Renal pelvis (tissue), 4 donors: ENCODE results near the gene TTLL7. TPM values are rescaled to one million over a fixed set of nuclear protein-coding genes. Genes with fewer than 3 reads are reported as not detected.
"Not testable (repeated sequence)": the region's sequence is repeated elsewhere in the genome, so short reads cannot be mapped to it uniquely, and the experiment has no call there.

Source experiments
- DNase-seq: peaks from one replicate; pipeline ENCODE4 v3.0.0-alpha.2; 2013
- polyA plus RNA-seq, 3 donors: library from polyadenylated mRNA; unstranded; fragments of 120-200 nt; gene quantifications; one replicate each; pipeline ENCODE4 v1.2.1, GENCODE V29; 2013; ENCODE audit not compliant: insufficient read length in 3 of 3

The TTLL7 gene
- polyA plus RNA-seq, 3 donors = 3.7 to 7.0 (median 5.0) TPM

DNA sequence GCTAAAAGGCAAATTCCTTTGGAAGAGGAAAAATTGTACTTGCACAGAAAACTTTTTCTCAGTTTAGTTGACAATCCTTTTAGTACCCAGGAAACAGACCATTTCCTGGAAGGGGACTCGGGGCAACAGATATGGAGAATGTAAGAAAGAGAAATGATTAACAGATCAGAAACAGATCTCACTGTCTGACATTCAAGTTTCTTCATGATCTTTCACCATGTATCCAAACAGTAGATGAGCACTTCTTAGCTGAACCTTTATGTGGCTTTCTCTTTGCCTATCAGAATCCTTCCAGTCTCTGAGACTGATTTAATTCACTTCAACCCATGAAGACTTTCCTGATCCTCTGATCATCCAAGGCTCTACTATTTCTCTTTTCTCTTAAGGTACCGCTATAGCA, 2.7 kb downstream of the TTLL7 start:
- no peak for DNase-seq

DNA sequence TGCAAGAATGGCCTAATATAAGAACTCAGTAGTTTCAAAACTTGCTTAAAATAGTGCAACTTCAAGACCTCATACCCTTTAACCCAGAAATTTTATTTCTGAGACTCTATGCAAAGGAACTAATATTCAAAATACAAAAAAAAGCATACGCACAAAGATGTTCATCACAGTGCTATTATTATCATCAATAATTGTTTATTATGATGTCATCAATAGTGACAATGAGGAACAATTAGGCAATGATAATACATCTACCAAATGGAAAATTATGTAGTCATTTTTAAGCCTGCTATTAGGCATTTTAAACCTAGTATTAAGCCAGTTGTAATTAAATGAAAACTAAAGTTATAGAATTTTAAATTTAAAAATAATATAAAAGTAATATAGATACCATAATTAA, 3.3 kb downstream of the TTLL7 start:
- DNase-seq = no peak

DNA sequence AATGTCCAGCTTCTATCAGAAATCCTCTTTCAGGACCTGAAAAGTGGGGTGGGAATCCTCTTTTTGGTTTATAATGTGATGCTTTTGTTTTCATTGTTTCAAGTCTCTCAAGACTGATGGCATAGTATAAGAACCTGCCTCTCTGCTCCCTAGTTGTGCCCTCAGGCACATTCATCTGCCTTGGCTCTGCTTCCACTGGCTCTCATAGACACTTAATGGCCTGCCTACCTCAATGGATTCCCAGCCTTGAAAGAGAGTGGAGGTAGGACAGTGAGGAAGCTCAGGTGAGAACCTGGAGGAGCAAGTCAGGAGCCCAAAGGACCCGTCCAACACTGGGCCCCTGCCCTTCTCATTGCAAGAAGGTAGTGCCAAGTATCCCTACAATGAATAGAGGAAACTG, 4.8 kb downstream of the TTLL7 start:
- DNase-seq = no peak

DNA sequence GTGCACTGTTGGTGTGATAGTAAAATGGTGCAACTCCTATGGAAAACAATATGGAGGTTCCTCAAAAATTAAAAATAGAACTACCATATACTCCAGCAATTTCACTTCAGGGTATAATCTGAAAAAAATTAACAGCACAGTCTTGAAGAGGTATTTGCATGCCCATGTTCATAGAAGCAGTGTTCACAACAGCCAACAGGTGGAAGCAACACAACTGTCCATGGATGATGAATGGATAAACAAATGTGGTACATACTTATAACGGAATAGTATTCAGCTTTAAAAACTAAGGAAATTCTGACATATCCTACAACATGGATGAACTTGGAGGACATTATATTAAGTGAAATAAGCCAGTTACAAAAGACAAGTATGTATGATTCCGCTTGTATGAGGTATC, 8.2 kb downstream of the TTLL7 start:
- no peak for DNase-seq

- DNase-seq = no peak
Observed at GRCh38 chr1:83985048-83985447, 13.9 kb downstream of the TTLL7 start.

DNA sequence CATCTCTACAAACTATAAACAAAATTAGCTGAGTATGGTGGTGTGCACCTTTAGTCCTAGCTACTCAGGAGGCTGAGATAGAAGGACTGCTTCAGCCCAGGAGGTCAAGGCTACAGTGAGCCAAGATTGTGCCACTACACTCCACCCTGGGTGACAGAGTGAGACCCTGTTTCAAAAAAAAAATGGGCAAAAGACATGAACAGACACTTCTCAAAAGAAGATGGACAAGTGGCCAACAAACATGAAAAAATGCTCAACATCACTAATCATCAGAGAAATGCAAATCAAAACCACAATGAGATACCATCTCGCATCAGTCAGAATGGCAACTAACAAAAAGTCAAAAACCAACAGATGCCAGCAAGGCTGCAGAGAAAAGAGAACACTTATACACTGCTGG, 15.0 kb downstream of the TTLL7 start:
- DNase-seq = not testable (repeated sequence)

- DNase-seq = no peak
Observed at GRCh38 chr1:83978056-83978455, 20.9 kb downstream of the TTLL7 start.

DNA sequence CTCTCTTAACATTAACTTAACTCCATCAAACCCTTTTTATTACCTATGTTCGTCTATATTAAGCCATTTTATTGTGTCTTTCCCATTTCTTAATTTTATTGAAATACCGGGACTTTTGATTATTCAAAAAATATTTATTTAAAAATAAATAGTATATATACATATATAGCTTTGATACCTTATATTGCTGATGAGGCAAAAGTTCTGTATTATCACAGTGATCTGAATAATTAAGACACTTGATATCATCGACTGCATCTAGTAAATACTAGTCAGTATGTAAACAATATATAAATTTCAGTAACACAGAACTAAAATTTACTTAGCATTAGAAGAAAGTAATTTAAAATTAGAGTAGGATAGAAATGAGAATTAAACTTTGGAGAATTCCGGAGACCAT, 22.0 kb downstream of the TTLL7 start:
- no peak for DNase-seq

GRCh38 chr1:83970802-83971201, 28.1 kb downstream of the TTLL7 start:
- DNase-seq = no peak

GRCh38 chr1:83970114-83970513, 28.8 kb downstream of the TTLL7 start:
- no peak for DNase-seq

- DNase-seq = no peak
Observed at GRCh38 chr1:83967336-83967735, 31.6 kb downstream of the TTLL7 start.

GRCh38 chr1:83964153-83964552, 34.8 kb downstream of the TTLL7 start:
- no peak for DNase-seq

DNA sequence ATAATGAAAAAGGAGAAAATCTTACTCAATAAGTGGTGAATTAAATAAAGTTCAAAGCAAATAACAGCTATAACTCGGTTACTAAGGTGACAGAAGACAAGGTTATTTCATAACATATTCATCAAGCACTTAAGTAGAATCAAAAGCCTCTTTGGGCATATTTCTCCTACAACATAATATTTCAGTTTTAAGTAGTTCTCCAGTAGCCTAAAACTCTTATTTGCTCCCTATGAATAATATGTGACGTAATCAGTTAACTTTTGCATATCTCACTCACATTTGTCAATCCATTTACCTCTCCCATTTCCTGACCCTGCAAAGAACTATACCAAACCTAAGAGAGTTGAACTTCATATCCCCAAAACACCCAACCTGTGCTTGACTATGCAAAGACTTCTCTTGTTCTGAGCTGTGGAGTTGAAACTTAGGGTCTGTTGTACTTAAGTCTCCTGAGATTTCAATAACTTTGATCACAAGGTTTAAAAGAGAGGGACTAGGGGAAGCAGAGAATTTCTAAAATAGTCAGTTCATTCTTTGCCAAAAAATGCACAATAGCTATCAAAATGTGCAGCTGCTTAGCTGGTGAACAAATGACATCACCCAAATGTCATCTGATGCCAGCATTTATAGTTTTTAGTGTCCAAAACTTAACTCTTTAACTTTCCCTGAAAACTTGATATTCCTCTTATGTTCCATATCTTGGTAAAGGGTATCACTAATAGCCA, 37.2 kb downstream of the TTLL7 start:
- DNase-seq = no peak

GRCh38 chr1:83960669-83961277, 38.2 kb downstream of the TTLL7 start:
- DNase-seq = no peak

DNA sequence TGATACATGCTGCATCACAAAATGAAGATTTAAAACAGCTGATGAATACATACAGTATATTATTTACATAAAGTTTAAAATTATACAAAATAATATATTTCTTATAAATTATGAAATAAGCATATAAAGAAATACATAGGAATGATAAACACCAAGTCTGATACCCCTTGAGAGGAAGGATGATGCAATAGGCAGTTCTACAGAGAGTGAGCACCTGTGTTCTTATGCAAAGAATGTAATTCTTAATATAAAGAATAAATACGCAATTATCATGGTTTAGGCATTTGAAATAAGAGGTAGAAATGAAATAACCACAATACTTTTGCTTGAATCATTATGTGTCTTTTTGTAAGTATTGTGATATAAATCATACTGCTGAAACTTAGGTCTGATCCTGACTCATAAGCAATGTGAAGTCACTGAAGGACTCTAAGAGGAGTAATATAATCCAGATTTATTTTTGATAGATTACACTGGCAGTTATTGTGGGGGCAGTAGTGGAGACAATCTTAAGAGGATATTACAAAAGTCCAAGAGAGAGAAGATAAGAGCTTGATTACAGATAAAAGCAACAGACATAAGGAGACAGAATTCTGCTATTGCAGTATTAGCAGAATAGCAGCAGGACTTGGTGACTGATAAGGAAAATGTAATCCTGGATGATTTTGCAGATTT, 39.0 kb downstream of the TTLL7 start:
- no peak for DNase-seq

DNA sequence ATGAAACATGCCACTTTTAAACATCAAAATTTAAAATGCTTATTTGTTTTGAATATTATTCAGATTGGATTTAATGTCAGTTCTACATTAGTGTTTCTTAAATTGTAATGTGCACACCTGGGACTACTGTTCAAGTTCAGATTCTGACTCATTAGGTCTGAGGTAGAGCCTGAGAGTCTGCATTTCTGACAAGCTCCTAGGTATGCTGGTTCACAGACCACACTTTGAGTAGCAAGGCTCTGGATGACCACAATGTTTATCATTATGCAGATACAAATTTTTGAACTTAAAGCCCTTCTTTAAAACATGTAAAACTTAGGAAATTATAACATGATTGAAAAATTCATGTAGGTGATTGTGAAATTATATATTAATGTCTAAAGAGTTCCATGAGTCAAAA, 40.2 kb downstream of the TTLL7 start:
- DNase-seq = no peak

DNA sequence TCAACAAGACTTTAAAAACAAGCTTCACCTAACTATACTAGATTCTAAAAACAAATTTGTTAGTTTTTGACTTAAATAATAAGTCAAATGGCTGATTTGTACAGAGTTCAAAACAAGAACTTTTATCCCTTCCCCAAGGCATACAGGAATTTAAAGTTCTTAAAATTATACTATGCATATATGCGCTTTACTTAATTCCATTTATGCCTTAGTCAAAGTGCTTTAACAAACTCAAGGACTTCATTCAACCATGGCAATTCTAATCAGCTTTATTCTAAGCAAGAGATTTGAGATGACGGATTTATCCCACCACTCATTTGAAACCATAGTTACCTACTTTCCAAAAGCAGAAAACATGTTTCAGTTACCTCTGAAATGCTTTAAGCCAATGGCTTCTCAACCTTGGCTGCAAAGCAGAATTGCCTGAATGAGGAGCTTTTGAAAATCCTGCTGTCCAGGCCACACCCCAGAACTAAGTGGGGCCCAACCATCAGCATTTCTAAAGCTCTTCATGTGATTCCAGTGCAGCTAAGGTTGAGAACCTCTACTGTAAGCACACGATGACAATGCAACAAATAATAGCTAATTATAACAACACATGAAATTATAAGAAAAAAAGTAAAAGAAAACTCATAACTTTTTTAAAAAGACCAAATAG, 44.6 kb downstream of the TTLL7 start:
- DNase-seq = no peak

DNA sequence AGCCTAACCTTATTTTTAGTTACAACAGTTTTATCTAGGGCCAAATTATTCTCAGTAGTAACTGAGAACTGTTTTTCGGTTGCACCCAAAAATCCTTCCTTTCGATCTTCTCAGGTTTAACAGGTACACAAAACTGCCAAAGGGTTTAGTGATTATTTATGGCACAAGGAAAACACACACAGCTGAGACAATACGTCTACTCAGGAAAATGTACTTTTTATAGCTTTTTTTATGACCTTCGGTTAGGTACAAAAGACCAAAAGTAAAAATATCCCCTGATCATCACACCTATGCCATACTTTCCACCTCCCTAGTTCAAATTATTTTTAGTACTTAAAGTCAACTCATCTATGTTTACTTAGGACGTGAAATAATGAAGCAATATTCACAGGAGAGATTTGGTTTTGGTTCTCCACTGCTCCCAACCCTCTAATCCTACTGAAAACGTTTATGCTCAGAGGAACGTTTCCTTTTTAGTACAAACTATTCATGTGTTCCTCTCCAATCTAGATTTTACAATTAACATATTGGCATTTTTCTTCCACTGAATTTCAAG, 48.7 kb downstream of the TTLL7 start:
- DNase-seq = no peak

GRCh38 chr1:83942914-83943313, 56.0 kb downstream of the TTLL7 start:
- DNase-seq = no peak

- DNase-seq = no peak
Observed at GRCh38 chr1:83934550-83934949, 64.4 kb downstream of the TTLL7 start.

GRCh38 chr1:83932693-83933092, 66.2 kb downstream of the TTLL7 start:
- no peak for DNase-seq

- DNase-seq = no peak
Observed at GRCh38 chr1:83932281-83932680, 66.7 kb downstream of the TTLL7 start.
